H9 (cell line): Measurements from ENCODE around the gene ZFR2. TPM values are rescaled to one million over a fixed set of nuclear protein-coding genes. Genes with fewer than 3 reads are reported as not detected.

Experiments used
- DNase-seq: peaks from one replicate; pipeline ENCODE4 v3.0.0-alpha.2; 2017
- H2AFZ ChIP-seq: one replicate; pipeline ENCODE4 v1.6.1; 2013; ENCODE audit warnings: mild to moderate bottlenecking, low read length, control low read depth, moderate library complexity
- H2AK5ac ChIP-seq: 2 replicates; pipeline ENCODE4 v1.6.1; 2013; ENCODE audit warnings: low read length, control low read depth, mixed read lengths; ENCODE audit not compliant: insufficient read length
- H2BK120ac ChIP-seq: one replicate; pipeline ENCODE4 v1.6.1; 2013; ENCODE audit warnings: low read depth, mild to moderate bottlenecking, low read length, control low read depth, inconsistent platforms; ENCODE audit not compliant: poor library complexity, severe bottlenecking
- H2BK12ac ChIP-seq: 2 replicates; pipeline ENCODE4 v1.6.1; 2013; ENCODE audit warnings: low read length, control low read depth, mixed read lengths, low read depth; ENCODE audit not compliant: insufficient read length
- H2BK15ac ChIP-seq: 2 replicates; pipeline ENCODE4 v1.6.1; 2013; ENCODE audit warnings: low read depth, low read length, control low read depth
- H2BK20ac ChIP-seq: one replicate; pipeline ENCODE4 v1.6.1; 2013; ENCODE audit warnings: low read depth, mild to moderate bottlenecking, low read length, control low read depth, inconsistent platforms; ENCODE audit not compliant: poor library complexity, severe bottlenecking
- H2BK5ac ChIP-seq: 2 replicates; pipeline ENCODE4 v1.6.1; 2013; ENCODE audit warnings: low read length, control low read depth, mixed read lengths; ENCODE audit not compliant: insufficient read length
- H3K14ac ChIP-seq: 2 replicates; pipeline ENCODE4 v1.6.1; 2013; ENCODE audit warnings: low read length, control low read depth; ENCODE audit not compliant: insufficient read depth
- H3K18ac ChIP-seq: 2 replicates; pipeline ENCODE4 v1.6.1; 2013; ENCODE audit warnings: low read depth, mild to moderate bottlenecking, mixed read lengths, low read length, control low read depth; ENCODE audit not compliant: insufficient read length
- H3K23ac ChIP-seq: 2 replicates; pipeline ENCODE4 v1.6.1; 2013; ENCODE audit warnings: low read length, control low read depth, mixed read lengths, low read depth; ENCODE audit not compliant: insufficient read length
- H3K23me2 ChIP-seq: 2 replicates; pipeline ENCODE4 v1.6.1; 2013; ENCODE audit warnings: low read depth, mild to moderate bottlenecking, mixed read lengths, low read length, control low read depth; ENCODE audit not compliant: insufficient read length, poor library complexity, severe bottlenecking
- H3K27ac ChIP-seq: 2 replicates; pipeline ENCODE4 v1.5.1; 2013; ENCODE audit warnings: low read length, control low read depth, mixed read lengths, low read depth; ENCODE audit not compliant: insufficient read length
- H3K27me3 ChIP-seq: 2 replicates; pipeline ENCODE4 v1.6.1; 2013; ENCODE audit warnings: low read length, control low read depth, inconsistent platforms; ENCODE audit not compliant: insufficient read depth
- H3K4ac ChIP-seq: 2 replicates; pipeline ENCODE4 v1.6.1; 2013; ENCODE audit warnings: low read depth, mild to moderate bottlenecking, control low read depth, inconsistent platforms, low read length, moderate library complexity
- H3K4me1 ChIP-seq: 2 replicates; pipeline ENCODE4 v1.6.1; 2013; ENCODE audit warnings: low read length, control low read depth, inconsistent platforms; ENCODE audit not compliant: insufficient read depth
- H3K4me2 ChIP-seq: 2 replicates; pipeline ENCODE4 v1.6.1; 2013; ENCODE audit warnings: low read length, control low read depth, mixed read lengths; ENCODE audit not compliant: insufficient read length, insufficient read depth
- H3K56ac ChIP-seq: 2 replicates; pipeline ENCODE4 v1.6.1; 2013; ENCODE audit warnings: low read depth, mild to moderate bottlenecking, mixed read lengths, low read length, control low read depth; ENCODE audit not compliant: insufficient read length
- H3K79me1 ChIP-seq: 2 replicates; pipeline ENCODE4 v1.6.1; 2013; ENCODE audit warnings: low read depth, mild to moderate bottlenecking, moderate library complexity, low read length, control low read depth, inconsistent platforms; ENCODE audit not compliant: insufficient read depth, poor library complexity, severe bottlenecking
- H3K79me2 ChIP-seq: 2 replicates; pipeline ENCODE4 v1.6.1; 2013; ENCODE audit warnings: low read length, control low read depth, inconsistent platforms; ENCODE audit not compliant: insufficient read depth
- H3K9ac ChIP-seq: 2 replicates; pipeline ENCODE4 v1.6.1; 2013; ENCODE audit warnings: low read length, control low read depth, mixed read lengths; ENCODE audit not compliant: insufficient read length; ENCODE audit errors: extremely low read depth
- H3K9me3 ChIP-seq: one replicate; pipeline ENCODE4 v1.6.1; 2013; ENCODE audit warnings: low read depth, low read length, inconsistent platforms; ENCODE audit not compliant: control insufficient read depth
- H3T11ph ChIP-seq: one replicate; pipeline ENCODE4 v1.6.1; 2013; ENCODE audit warnings: mild to moderate bottlenecking, low read length, control low read depth, inconsistent platforms
- H4K20me1 ChIP-seq: one replicate; pipeline ENCODE4 v1.6.1; 2013; ENCODE audit not compliant: control insufficient read depth, insufficient read length, insufficient read depth
- H4K5ac ChIP-seq: 2 replicates; pipeline ENCODE4 v1.6.1; 2013; ENCODE audit warnings: low read depth, mild to moderate bottlenecking, mixed read lengths, low read length, control low read depth; ENCODE audit not compliant: insufficient read length
- H4K8ac ChIP-seq: replicated peaks from 2 replicates; pipeline ENCODE4 v1.6.1; 2013; ENCODE audit warnings: low read length, control low read depth, mixed read lengths, low read depth; ENCODE audit not compliant: insufficient read length
- H4K91ac ChIP-seq: 2 replicates; pipeline ENCODE4 v1.6.1; 2013; ENCODE audit warnings: low read depth, mild to moderate bottlenecking, moderate library complexity, mixed read lengths, low read length, control low read depth; ENCODE audit not compliant: insufficient read length
- H3K27ac Mint-ChIP-seq, 3 experiments: 2 replicates in 2 of 3; 3 replicates in 1 of 3; pipeline ENCODE4 v1.8.0; 2020 to 2021; ENCODE audit warnings: mixed read lengths in 3 of 3, mild to moderate bottlenecking in 1 of 3, moderate library complexity in 1 of 3
- H3K27me3 Mint-ChIP-seq: 2 replicates; pipeline ENCODE4 v1.8.0; 2021; ENCODE audit warnings: low read depth, mild to moderate bottlenecking, moderate library complexity, mixed read lengths
- H3K36me3 Mint-ChIP-seq, 3 experiments: 2 replicates in 2 of 3; 3 replicates in 1 of 3; pipeline ENCODE4 v1.8.0; 2020 to 2021; ENCODE audit warnings: low read depth in 3 of 3, mixed read lengths in 3 of 3; ENCODE audit not compliant: insufficient read depth in 1 of 3
- H3K4me1 Mint-ChIP-seq, 2 experiments: 2 replicates each; pipeline ENCODE4 v1.8.0; 2020; ENCODE audit warnings: mixed read lengths in 2 of 2
- H3K4me3 Mint-ChIP-seq, 2 experiments: 2 replicates in 1 of 2; 3 replicates in 1 of 2; pipeline ENCODE4 v1.8.0; 2020 to 2021; ENCODE audit warnings: mild to moderate bottlenecking in 2 of 2, mixed read lengths in 2 of 2, moderate library complexity in 1 of 2
- H3K9me3 Mint-ChIP-seq, 2 experiments: 2 replicates in 1 of 2; 3 replicates in 1 of 2; pipeline ENCODE4 v1.8.0; 2020; ENCODE audit warnings: mild to moderate bottlenecking in 2 of 2, mixed read lengths in 2 of 2, moderate library complexity in 1 of 2
- WGBS: extraction: QIAGEN DNeasy Blood & Tissue Kit; methylation state at CpG from one replicate; pipeline ENCODE4 v1.1.7; 2013; ENCODE audit warnings: missing lambda C conversion rate, low lambda C conversion rate, mixed read lengths; ENCODE audit not compliant: insufficient read length; ENCODE audit errors: extremely low coverage; 5-methylcytosine and 5-hydroxymethylcytosine counted together
- total RNA-seq: library from RNA; stranded (reverse); gene quantifications from 2 replicates; pipeline ENCODE4 v1.2.1, GENCODE V29; 2021
- TF ChIP-seq, protein P1 (sequence below): fragments of 200-600 bp; sonication (generic); conservative IDR thresholded peaks from 3 replicates; pipeline ENCODE4 v1.8.0; 2021; ENCODE audit warnings: antibody characterized with exemption, mild to moderate bottlenecking

Gene ZFR2
- total RNA-seq, 1 experiment from 2014 or later = 18.3 TPM

DNA sequence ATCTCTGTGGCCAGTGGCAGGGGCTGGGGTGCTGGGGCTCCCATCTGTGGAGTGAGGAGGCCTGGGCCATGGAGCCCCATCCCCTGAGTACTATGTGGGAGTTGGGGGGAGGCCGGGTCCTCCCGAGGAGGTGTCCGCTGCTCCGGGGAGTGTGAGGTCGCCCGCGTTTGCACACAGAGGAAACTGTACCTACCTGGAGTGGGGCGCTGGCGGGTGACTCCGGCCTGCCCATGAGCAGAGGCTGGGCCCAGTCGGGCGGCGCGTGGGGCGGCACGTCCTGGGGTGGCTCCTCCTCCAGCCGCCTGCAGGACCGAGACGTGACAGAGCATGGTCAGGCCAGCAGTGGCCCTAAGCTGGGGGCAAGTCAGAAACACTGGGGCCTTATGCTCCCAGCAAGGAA lies 48.8 kb downstream of the ZFR2 start:
- Histone ChIP-seq H3T11ph (no peak overlapping the region), H2BK120ac (no peak overlapping the region), H4K5ac (no peak overlapping the region), H3K9me3 (no peaks in the 10 kb centered on the region), H3K56ac (no peak overlapping the region), H3K18ac (no peak overlapping the region), H3K79me2 (no peaks in the 10 kb centered on the region), H3K9ac (no peak overlapping the region), H3K27ac (no peak overlapping the region), H3K4me2 (no peak overlapping the region), H2BK20ac (no peak overlapping the region), H2BK12ac (no peak overlapping the region), H3K23me2 (no peaks in the 10 kb centered on the region), H2BK5ac (no peak overlapping the region), H2AK5ac (no peak overlapping the region), H3K4ac (no peak overlapping the region), H4K8ac (no peak overlapping the region), H3K79me1 (no peaks in the 10 kb centered on the region), H4K20me1 (no peaks in the 10 kb centered on the region), H3K4me1 (no peaks in the 10 kb centered on the region), H3K23ac (no peak overlapping the region), H3K27me3 (no peaks in the 10 kb centered on the region), H3K14ac (no peak overlapping the region; the same call in 1 of the 2 replicates), H2AFZ (no peak overlapping the region), H4K91ac (no peak overlapping the region), H2BK15ac (no peak overlapping the region)
- DNase-seq = no peak
- no peak overlapping the region for H3K27ac Mint-ChIP-seq
- H3K4me3 Mint-ChIP-seq = no peak overlapping the region
- TF ChIP-seq, protein P1, sequence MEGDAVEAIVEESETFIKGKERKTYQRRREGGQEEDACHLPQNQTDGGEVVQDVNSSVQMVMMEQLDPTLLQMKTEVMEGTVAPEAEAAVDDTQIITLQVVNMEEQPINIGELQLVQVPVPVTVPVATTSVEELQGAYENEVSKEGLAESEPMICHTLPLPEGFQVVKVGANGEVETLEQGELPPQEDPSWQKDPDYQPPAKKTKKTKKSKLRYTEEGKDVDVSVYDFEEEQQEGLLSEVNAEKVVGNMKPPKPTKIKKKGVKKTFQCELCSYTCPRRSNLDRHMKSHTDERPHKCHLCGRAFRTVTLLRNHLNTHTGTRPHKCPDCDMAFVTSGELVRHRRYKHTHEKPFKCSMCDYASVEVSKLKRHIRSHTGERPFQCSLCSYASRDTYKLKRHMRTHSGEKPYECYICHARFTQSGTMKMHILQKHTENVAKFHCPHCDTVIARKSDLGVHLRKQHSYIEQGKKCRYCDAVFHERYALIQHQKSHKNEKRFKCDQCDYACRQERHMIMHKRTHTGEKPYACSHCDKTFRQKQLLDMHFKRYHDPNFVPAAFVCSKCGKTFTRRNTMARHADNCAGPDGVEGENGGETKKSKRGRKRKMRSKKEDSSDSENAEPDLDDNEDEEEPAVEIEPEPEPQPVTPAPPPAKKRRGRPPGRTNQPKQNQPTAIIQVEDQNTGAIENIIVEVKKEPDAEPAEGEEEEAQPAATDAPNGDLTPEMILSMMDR = no peak
- no CpG with 5 or more reads among the region's 19 CpGs for WGBS
- H3K36me3 Mint-ChIP-seq = no peaks in the 10 kb centered on the region
- no peaks in the 10 kb centered on the region; a peak in 1 of 4 replicates for H3K4me1 Mint-ChIP-seq
- no peaks in the 10 kb centered on the region for H3K9me3 Mint-ChIP-seq
- peaks cover 23% of the 10 kb centered on the region for H3K27me3 Mint-ChIP-seq
